ENCODE results near the gene CACYBP.
"Not testable (repeated sequence)": the region's sequence is repeated elsewhere in the genome, so short reads cannot be mapped to it uniquely, and the experiment has no call there.

CACYBP gene

DNA sequence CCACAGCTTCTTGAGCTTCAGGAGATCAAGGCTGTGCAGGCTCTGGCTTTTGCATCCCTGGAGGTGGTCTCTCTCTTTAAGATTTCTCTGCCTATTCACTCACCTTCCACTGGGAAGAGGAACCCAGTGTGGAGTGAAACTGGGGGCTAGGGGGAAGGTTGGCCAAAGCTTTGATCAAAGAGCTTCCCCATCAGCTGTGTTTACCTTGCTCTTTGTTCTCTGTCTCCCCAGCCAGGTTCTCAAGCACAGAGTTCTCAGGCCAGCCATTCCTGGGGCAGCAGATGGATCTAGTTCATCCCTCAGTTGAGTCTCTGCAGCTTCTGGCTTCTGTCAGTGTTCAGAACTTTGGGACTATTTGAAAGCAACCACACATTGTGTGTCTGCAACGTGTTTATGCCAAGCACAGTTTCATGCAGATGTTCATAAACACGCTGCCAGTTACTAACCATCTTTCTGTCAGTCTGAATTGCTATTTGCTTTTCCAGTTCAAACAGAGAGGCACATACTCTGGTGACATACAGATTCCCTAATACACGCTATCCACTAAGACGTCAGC lies 40.7 kb downstream of the CACYBP start:
- H3K9me3 ChIP-seq = no peaks in the 10 kb centered on the region
- DNase-seq (ENCODE audit: low spot score in 2 of 2) = no peak
- H3K4me1 ChIP-seq = no peaks in the 10 kb centered on the region
- in situ Hi-C loops (cut with MboI; ENCODE audit: low sequenced_read_pairs) = loop anchor here (25.0 kb wide), 1 partner anchor 272 kb away; no protein-coding TSS in a partner anchor
- H3K4me3 ChIP-seq = no peak overlapping the region
- no peaks in the 10 kb centered on the region for H3K27me3 ChIP-seq (ENCODE audit: low read depth)
- H3K36me3 ChIP-seq (replicated peaks) = no peaks in the 10 kb centered on the region

DNA sequence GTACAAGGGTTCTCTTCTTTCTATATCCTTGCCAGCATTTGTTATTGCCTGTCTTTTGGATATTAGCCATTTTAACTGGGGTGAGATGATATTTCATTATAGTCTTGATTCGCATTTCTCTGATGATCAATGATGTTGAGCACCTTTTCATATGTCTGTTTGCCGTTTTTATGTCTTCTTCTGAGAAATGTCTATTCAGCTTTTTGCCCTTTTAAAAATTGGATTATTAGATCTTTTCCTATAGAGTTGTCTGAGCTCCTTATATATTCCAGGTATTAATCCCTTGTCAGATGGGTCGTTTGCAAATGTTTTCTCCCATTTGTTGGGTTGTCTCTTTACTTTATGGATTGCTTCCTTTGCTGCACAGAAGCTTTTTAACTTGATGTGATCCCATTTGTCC lies 42.9 kb downstream of the CACYBP start:
- DNase-seq (ENCODE audit: low spot score in 2 of 2) = no peak
- no peaks in the 10 kb centered on the region for H3K9me3 ChIP-seq
- no peaks in the 10 kb centered on the region for H3K27me3 ChIP-seq (ENCODE audit: low read depth)
- H3K36me3 ChIP-seq (replicated peaks) = no peaks in the 10 kb centered on the region
- no peaks in the 10 kb centered on the region for H3K4me1 ChIP-seq
- in situ Hi-C loops (cut with MboI; ENCODE audit: low sequenced_read_pairs) = loop anchor here (25.0 kb wide), 1 partner anchor 270 kb away; no protein-coding TSS in a partner anchor
- H3K4me3 ChIP-seq = no peak overlapping the region

DNA sequence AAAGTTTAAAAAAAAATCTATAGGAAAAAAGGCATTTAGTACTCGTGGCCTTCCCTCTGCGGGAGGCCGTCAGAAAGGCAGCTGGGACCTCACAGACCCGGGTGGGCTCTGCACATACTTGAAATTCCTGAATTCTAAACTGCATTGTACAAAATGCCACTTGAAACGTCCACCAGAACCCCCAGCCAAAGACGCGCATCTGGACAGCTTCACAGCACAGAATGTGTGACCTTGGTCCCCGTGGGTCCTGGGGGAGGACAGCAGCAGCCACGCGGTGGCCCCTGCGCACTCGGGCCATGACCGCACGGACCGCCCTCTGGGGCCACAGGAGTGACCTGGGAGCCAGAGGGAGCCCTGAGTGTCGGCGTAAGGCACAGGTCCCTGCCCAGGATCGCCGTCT lies 44.1 kb downstream of the CACYBP start:
- no peaks in the 10 kb centered on the region for H3K27me3 ChIP-seq (ENCODE audit: low read depth)
- H3K4me3 ChIP-seq = no peak overlapping the region
- H3K9me3 ChIP-seq = no peaks in the 10 kb centered on the region
- DNase-seq (ENCODE audit: low spot score in 2 of 2) = no peak
- in situ Hi-C loops (cut with MboI; ENCODE audit: low sequenced_read_pairs) = loop anchor here (25.0 kb wide), 1 partner anchor 268 kb away; no protein-coding TSS in a partner anchor
- H3K4me1 ChIP-seq = no peaks in the 10 kb centered on the region
- no peaks in the 10 kb centered on the region for H3K36me3 ChIP-seq (replicated peaks)

DNA sequence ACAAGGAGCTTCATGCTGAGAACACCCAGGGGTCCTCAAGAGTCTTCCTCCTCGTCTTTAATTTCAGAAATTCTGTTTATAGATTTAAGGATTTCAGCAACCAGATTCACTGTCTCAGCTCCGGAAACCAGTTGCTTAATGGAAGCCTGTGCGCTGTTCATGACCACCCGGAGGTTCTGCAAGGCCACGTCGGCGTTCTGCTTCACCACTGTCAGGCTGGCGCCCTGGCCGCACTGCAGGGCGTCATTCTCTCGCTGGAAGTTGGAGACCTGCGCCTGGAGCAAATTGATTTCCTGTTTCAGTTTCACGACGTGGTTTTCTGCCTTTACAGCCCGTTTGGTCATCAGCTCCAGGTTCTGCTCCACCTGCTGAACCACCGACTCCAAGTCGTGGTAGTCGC lies 44.8 kb downstream of the CACYBP start:
- H3K9me3 ChIP-seq; H3K27me3 ChIP-seq (ENCODE audit: low read depth); H3K4me1 ChIP-seq; DNase-seq (ENCODE audit: low spot score in 2 of 2); H3K4me3 ChIP-seq; H3K36me3 ChIP-seq (replicated peaks): not testable (repeated sequence)
- in situ Hi-C loops (cut with MboI; ENCODE audit: low sequenced_read_pairs) = loop anchor here (25.0 kb wide), 1 partner anchor 268 kb away; no protein-coding TSS in a partner anchor

DNA sequence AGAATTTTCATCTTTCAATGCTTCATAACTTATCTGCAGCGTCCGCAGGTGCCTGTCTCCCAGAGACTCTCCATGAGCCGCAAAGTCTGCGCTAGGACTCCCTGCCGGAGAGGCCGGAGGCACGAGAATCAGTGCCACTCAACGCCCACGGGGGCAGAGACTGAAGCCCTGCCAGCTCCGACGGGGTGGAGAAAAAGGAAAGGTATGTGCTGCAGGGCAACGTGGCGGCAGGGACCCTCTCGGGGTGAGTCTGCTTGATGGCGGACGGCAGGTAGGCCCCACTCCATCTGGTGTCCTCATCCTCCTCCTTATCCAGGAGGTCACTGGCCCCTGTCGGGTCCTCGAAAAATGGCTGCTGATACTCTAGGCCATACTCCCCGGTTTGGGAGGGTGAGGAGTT lies 45.4 kb downstream of the CACYBP start:
- H3K36me3 ChIP-seq (replicated peaks) = no peaks in the 10 kb centered on the region
- H3K9me3 ChIP-seq = no peaks in the 10 kb centered on the region
- H3K4me1 ChIP-seq = no peaks in the 10 kb centered on the region
- in situ Hi-C loops (cut with MboI; ENCODE audit: low sequenced_read_pairs) = loop anchor here (25.0 kb wide), 1 partner anchor 267 kb away; no protein-coding TSS in a partner anchor
- no peaks in the 10 kb centered on the region for H3K27me3 ChIP-seq (ENCODE audit: low read depth)
- H3K4me3 ChIP-seq = no peak overlapping the region
- DNase-seq (ENCODE audit: low spot score in 2 of 2) = no peak

DNA sequence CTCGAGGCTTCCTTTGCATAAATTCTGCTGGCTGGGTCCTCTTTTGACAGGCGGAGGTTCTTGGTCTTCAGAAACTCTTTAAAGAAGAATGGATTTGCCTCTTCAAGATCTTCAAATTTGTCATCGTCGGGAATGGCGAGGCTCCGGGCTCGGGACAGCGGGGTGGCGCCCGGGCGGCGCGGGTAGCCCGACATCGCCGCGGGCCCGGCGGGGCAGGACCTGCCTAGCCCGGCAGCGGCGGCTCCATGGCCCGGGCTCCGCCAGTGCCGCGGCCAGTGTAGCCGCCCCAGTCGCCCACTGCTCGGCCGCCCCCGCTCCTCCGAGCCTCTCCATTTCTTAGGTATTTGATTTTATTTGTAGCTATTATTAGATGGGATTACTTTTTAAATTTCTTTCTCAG lies 45.8 kb downstream of the CACYBP start:
- Histone ChIP-seq H3K4me1 (no peaks in the 10 kb centered on the region), H3K27me3 (ENCODE audit: low read depth) (no peaks in the 10 kb centered on the region), H3K36me3 (replicated peaks) (no peaks in the 10 kb centered on the region), H3K9me3 (no peaks in the 10 kb centered on the region), H3K4me3 (no peak overlapping the region)
- no peak for DNase-seq (ENCODE audit: low spot score in 2 of 2)
- in situ Hi-C loops (cut with MboI; ENCODE audit: low sequenced_read_pairs) = loop anchor here (25.0 kb wide), 1 partner anchor 267 kb away; no protein-coding TSS in a partner anchor

DNA sequence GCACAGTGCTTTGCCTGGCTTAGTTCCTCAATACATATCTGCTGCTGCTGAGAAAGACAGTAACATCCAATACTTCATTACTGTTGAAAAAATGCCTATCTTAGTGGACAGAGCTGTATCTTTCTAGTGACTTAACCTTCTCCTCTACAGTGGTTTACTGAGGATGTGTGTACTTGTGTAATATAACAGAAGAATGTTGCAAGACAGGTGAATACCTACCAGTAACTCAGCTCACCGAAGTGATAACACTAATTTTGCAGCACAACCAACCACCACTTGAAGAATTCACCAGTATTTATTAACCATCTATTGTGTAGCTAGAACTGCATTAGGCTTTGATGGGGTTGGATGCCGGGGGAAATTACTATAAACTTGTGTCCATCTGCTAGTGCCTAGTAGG lies 51.2 kb downstream of the CACYBP start:
- DNase-seq (ENCODE audit: low spot score in 2 of 2) = no peak
- in situ Hi-C loops (cut with MboI; ENCODE audit: low sequenced_read_pairs) = no loop called here
- no peak overlapping the region for H3K4me3 ChIP-seq
- H3K27me3 ChIP-seq (ENCODE audit: low read depth) = no peaks in the 10 kb centered on the region
- no peaks in the 10 kb centered on the region for H3K36me3 ChIP-seq (replicated peaks)
- H3K4me1 ChIP-seq = no peaks in the 10 kb centered on the region
- H3K9me3 ChIP-seq = no peaks in the 10 kb centered on the region; the same call in 1 of the 2 replicates

DNA sequence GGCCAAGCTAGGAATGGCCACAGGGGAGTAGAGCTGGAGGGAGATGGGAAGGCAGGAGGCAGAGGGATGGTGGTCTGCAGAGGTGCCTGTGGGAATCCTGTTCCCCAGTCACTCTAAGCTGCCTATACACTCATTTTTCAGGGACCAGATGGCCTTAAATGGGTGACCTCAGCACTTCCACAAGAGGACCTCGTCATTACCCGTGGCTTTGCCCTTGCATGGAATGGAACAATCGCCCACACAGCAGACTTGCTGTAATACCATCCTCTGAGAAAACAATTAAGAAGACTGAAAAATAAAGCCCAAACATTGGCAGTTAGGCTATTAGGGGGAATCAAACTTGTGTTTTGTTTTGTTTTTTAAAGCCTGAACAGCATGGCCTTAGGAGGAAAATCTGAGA lies 55.0 kb downstream of the CACYBP start:
- Histone ChIP-seq H3K36me3 (replicated peaks) (no peaks in the 10 kb centered on the region), H3K27me3 (ENCODE audit: low read depth) (no peaks in the 10 kb centered on the region), H3K9me3 (no peaks in the 10 kb centered on the region; the same call in 1 of the 2 replicates), H3K4me1 (no peaks in the 10 kb centered on the region), H3K4me3 (no peak overlapping the region)
- no peak for DNase-seq (ENCODE audit: low spot score in 2 of 2)
- in situ Hi-C loops (cut with MboI; ENCODE audit: low sequenced_read_pairs) = no loop called here
